Skeletal muscle tissue (tissue), 4 donors: ENCODE measurements around the gene TPRG1. TPM values are rescaled to one million over a fixed set of nuclear protein-coding genes. Genes with fewer than 3 reads are reported as not detected.

ENCODE experiments used
- H3K27ac ChIP-seq: one replicate; pipeline ENCODE4 v1.7.0; 2013; ENCODE audit warnings: mild to moderate bottlenecking, low read depth, low read length, inconsistent platforms
- H3K27me3 ChIP-seq, 3 donors: one replicate each; pipeline ENCODE4 v1.7.0; 2013; ENCODE audit warnings: low read length in 3 of 3; ENCODE audit not compliant: control insufficient read depth in 3 of 3, insufficient read depth in 3 of 3
- H3K36me3 ChIP-seq, 3 donors: one replicate each; pipeline ENCODE4 v1.7.0; 2013; ENCODE audit warnings: low read length in 3 of 3; ENCODE audit not compliant: control insufficient read depth in 3 of 3, insufficient read depth in 3 of 3
- H3K4me1 ChIP-seq, 3 donors: one replicate each; pipeline ENCODE4 v1.7.0; 2013; ENCODE audit warnings: low read length in 3 of 3, mild to moderate bottlenecking in 3 of 3; ENCODE audit not compliant: control insufficient read depth in 3 of 3, insufficient read depth in 3 of 3
- H3K4me3 ChIP-seq, 3 donors: one replicate each; pipeline ENCODE4 v1.7.0; 2013; ENCODE audit warnings: low read length in 3 of 3
- H3K9ac ChIP-seq, 3 donors: one replicate each; pipeline ENCODE4 v1.7.0; 2013; ENCODE audit warnings: low read length in 3 of 3, mild to moderate bottlenecking in 3 of 3, moderate library complexity in 2 of 3, low read depth in 1 of 3
- H3K9me3 ChIP-seq, 3 donors: one replicate each; pipeline ENCODE4 v1.7.0; 2013; ENCODE audit warnings: low read length in 3 of 3; ENCODE audit not compliant: control insufficient read depth in 3 of 3
- total RNA-seq: library from RNA; depleted of rRNA; stranded (reverse); fragments of >200 nt; gene quantifications from one replicate; pipeline ENCODE4 v1.2.3, GENCODE V29; 2014
- donor health status: Osteomylitis.

TPRG1 gene
- total RNA-seq, 1 donor from 2014 or later = 6.8 TPM

DNA sequence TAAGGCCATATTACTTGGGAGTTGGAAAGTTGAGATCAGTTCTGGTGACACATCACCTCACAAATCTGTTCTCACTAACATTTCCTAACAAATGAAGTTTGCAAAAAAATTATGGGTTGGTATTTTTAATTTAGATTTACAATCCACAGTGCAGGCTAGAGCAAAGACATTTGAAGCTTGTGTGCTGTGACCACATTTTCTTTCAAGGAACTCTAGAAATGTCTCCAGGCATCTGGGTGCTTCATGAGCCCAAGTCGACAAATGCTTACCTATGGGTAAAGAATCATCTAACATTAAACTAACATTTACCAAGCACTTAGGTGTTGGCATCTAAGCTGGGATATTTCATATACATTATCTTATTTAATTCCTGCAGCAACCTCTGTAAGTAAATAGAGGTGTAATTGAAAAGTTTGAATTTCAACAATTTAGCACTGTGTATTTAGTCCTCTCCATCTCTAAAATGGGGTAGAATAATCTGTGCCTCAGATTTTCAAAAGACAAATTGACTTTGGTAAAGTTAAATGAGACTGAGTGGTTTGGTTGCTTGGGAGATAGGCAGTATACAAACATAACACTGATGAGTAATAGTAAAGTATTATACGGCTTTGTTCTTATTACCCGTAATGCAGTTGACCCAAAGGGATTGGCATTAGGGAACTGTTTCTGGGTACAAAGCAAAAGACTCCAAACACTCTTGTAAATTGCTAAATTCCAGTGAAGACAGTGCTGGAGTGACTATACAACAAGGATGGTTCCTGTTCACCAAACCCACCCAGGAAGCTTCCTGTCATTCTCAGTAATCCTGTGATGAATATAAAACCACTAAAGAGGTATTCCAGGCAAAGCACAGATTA is 162.5 kb downstream of the TPRG1 start:
- no peak overlapping the region for H3K9ac ChIP-seq
- no peaks in the 10 kb centered on the region for H3K36me3 ChIP-seq
- H3K27me3 ChIP-seq = no peaks in the 10 kb centered on the region
- H3K4me1 ChIP-seq = peaks cover 6 to 12% (median 8%) of the 10 kb centered on the region in 3 donors
- H3K9me3 ChIP-seq = no peaks in the 10 kb centered on the region
- no peak overlapping the region for H3K27ac ChIP-seq
- no peak overlapping the region for H3K4me3 ChIP-seq

DNA sequence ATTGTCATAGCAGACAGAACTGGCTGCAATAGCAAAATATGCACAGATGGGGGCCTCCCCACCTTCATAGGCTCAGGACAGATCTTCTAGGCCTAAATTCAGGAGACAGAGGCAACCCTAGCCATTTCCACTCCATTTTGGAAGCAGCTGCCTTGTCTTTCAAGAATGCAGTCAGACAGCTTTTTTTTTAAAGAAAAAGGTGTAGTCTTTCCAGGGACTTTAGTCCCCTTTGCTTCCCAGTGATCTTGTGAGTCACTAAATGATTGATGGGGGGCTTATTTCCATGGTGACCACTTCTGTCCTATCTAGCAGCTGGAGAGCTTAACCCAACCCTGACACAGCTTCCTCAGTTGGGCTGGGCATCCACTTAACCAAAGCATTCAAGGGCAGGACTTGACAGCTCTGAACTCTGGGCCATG is 165.9 kb downstream of the TPRG1 start:
- no peaks in the 10 kb centered on the region for H3K9me3 ChIP-seq
- H3K27me3 ChIP-seq = no peaks in the 10 kb centered on the region
- peak overlapping the region; percentile 78 for H3K27ac ChIP-seq
- no peak overlapping the region for H3K4me3 ChIP-seq
- peaks cover 6 to 18% (median 13%) of the 10 kb centered on the region in 3 donors for H3K4me1 ChIP-seq
- H3K9ac ChIP-seq = no peak overlapping the region
- H3K36me3 ChIP-seq = no peaks in the 10 kb centered on the region

DNA sequence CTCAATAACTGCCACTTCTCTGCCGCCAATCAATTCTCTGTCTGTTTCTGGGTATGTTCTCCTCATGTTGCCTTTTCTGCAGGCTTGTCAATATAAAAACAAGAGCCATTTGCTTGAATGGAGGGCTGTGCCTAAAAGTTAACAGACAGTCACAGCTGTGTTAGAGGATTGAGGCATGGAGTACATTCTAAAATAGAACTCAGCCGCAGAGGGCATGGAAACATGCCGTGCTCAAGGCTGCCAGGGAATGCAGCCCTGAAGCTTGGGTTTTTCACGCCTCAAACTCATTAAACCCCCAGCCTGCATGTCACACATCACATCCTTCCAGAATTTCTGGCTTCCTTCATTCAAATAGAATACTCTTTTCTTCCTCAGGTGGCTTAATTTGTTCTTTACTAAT is 166.6 kb downstream of the TPRG1 start:
- H3K9ac ChIP-seq = peak overlapping the region in 2 of 3 donors; percentile 23 to 35
- no peak overlapping the region for H3K4me3 ChIP-seq

DNA sequence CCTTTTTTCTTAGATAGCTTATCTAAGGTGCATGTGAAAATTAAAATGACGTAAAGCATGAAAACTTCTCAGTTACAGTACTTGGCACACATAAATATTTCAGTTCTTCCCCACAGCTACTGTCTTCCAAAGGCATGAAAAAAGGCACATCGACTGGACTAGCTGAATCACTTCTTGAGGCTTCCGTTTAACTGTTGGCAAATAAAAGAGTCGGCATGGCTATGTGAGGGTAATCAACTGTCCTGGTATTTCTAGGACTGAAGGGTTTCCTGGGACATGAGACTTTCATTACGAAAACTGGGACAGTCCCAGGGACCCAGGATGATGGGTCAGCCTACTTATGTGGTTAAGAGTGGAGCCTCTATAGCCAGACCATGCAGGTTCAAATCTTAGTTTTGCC is 168.2 kb downstream of the TPRG1 start:
- H3K4me1 ChIP-seq = peaks cover 10 to 26% (median 17%) of the 10 kb centered on the region in 3 donors
- H3K4me3 ChIP-seq = no peak overlapping the region
- H3K27ac ChIP-seq = no peak overlapping the region
- H3K36me3 ChIP-seq = no peaks in the 10 kb centered on the region
- no peak overlapping the region for H3K9ac ChIP-seq
- H3K27me3 ChIP-seq = no peaks in the 10 kb centered on the region
- H3K9me3 ChIP-seq = no peaks in the 10 kb centered on the region

More for the DNA sequence above, 166.6 kb downstream of the TPRG1 start:
- Histone ChIP-seq H3K27me3 (no peaks in the 10 kb centered on the region), H3K9me3 (no peaks in the 10 kb centered on the region), H3K4me1 (peaks cover 10 to 24% (median 17%) of the 10 kb centered on the region in 3 donors), H3K36me3 (no peaks in the 10 kb centered on the region), H3K27ac (peak overlapping the region; percentile 78)

DNA sequence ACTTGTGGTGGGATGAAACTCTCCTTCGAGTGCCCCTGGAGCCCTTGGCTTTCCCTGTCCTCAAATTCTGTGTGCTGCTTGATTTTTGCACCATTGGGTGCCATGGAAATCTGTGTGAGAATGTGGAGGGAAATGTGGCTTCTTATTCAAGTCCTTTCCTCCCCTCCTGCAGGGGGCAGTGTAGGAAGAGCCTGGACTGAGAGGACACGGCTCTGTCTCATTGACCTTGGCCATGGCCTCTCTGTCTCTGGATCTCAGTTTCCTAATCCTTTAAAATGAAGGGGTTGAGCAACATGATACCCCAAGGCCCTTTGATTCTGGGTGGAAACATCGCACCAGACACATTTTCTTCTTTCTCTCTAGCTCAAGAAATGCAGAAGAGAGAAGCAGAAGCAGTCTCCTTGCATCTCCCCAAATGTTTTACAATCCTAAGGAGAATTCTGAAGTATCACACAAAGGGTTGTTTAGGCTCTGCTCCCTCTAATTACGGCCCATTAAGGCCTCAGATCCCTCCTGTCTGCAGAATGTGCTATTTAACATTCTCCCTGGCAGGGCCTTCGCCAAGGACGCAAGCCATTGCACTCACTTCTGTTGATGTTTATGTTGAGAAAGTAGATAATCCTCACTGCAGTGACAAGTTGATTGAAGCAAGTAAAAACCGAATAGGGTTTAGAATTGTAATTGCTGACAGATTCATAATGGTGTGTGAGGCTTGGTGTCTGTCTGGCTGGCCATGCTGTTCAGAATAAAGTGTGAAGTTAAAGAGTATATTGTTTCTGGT is 169.1 kb downstream of the TPRG1 start:
- peaks cover 10 to 26% (median 17%) of the 10 kb centered on the region in 3 donors for H3K4me1 ChIP-seq
- no peaks in the 10 kb centered on the region for H3K9me3 ChIP-seq
- no peak overlapping the region for H3K4me3 ChIP-seq
- H3K36me3 ChIP-seq = no peaks in the 10 kb centered on the region
- H3K9ac ChIP-seq = no peak overlapping the region
- no peak overlapping the region for H3K27ac ChIP-seq
- no peaks in the 10 kb centered on the region for H3K27me3 ChIP-seq

DNA sequence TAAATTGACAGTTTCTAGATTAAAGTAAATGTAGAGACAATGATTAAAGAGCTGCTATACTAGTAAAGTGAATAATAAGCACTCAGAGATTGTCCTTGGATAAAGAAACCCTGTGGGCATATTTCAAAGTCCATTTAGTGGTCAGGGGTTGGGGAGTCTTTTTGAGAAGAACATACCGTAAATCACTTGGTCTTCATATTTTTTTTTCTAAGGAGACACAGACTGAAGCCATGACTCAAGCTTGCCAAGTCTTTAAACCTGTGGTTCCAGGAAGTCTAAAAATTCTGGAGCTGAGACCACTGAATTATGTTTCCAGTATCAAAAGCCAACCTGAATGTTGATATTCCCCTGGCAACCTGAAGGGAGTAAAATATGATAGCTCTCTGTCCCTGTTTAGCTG is 171.0 kb downstream of the TPRG1 start:
- no peaks in the 10 kb centered on the region for H3K36me3 ChIP-seq
- peak overlapping the region in 1 of 3 donors; percentile 5 for H3K9ac ChIP-seq
- peak overlapping the region; percentile 17 for H3K27ac ChIP-seq
- H3K4me3 ChIP-seq = no peak overlapping the region
- no peaks in the 10 kb centered on the region for H3K9me3 ChIP-seq
- peaks cover 8 to 23% (median 16%) of the 10 kb centered on the region in 3 donors for H3K4me1 ChIP-seq
- H3K27me3 ChIP-seq = no peaks in the 10 kb centered on the region

DNA sequence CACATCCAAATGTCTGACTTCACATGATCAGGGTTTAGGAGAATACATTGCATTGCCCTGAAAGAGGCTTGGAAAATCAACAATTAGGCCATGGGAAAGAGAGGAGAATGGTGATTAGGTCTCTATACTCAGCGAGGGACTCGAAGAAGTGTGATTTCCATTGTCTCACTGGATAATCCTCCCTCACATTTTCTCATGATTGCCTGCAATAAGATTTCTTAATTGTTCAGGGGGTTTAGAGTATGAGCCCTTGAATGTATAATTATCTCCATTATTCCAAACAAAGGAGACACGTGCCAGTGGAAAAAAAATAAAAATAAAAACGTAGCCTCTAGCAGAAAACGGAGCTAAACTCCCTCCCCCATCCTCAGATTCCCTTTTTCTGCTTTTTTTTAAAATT is 173.2 kb downstream of the TPRG1 start:
- H3K27ac ChIP-seq = no peak overlapping the region
- no peak overlapping the region for H3K9ac ChIP-seq
- no peaks in the 10 kb centered on the region for H3K27me3 ChIP-seq
- H3K4me1 ChIP-seq = peaks cover 3 to 19% (median 5%) of the 10 kb centered on the region in 3 donors
- H3K4me3 ChIP-seq = no peak overlapping the region
- no peaks in the 10 kb centered on the region for H3K36me3 ChIP-seq
- no peaks in the 10 kb centered on the region for H3K9me3 ChIP-seq

DNA sequence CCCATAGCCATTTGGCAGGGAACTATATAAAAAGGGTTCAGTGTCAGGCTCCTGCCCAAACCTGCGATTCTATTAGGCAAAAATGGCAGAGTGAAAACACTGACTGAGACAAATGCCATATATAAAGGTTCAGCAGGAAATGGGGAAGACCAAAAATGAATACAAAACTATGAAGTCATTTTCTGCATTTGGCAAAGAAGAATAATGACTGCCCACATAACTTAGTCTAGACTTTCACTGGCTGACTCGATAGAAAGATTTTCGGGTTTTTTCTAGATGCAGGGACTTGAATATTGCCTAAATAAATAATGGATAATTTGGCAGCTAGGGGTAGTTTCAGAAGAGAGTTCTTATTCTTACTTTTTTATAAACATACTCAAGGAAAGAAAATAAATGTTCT is 178.0 kb downstream of the TPRG1 start:
- Histone ChIP-seq H3K27me3 (no peaks in the 10 kb centered on the region), H3K36me3 (no peaks in the 10 kb centered on the region), H3K27ac (no peak overlapping the region)

DNA sequence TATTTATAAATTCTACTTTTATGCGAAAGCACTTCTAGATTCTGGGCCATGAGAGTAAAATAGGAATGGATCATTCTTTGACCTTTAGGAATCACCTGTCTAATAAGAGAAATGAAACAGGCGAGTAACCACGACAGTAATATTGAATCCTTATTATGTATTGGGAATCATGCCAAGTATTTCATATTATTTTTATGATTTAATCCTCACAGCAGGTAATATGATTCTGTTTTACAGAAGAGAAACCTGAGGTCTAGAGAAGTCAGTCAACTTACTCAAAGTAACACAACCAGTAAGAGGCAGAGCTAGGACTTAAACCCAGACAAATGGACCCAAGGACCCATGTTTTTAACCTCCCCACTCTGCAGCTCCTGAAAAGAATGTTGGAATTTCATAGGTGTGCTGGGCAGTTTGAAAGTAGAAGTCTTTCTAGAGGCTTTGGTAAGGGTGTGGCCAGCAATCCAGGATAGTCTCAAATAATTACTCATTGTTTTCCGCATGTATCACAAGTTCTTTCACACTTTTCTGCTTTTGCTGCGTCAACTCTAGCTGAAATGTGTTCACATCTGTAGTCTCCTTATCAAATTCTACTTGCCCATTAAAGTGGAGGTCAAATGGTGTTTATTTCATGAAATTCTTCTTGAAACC is 181.7 kb downstream of the TPRG1 start:
- H3K9ac ChIP-seq = no peak overlapping the region
- H3K9me3 ChIP-seq = no peaks in the 10 kb centered on the region
- H3K27ac ChIP-seq = no peak overlapping the region
- no peaks in the 10 kb centered on the region for H3K27me3 ChIP-seq
- H3K4me1 ChIP-seq = peaks cover 10 to 26% (median 15%) of the 10 kb centered on the region in 3 donors
- H3K4me3 ChIP-seq = no peak overlapping the region
- H3K36me3 ChIP-seq = no peaks in the 10 kb centered on the region

More for the DNA sequence above, 178.0 kb downstream of the TPRG1 start:
- Histone ChIP-seq H3K9ac (no peak overlapping the region), H3K9me3 (no peaks in the 10 kb centered on the region), H3K4me1 (peaks cover 0 to 14% (median 5%) of the 10 kb centered on the region in 3 donors), H3K4me3 (no peak overlapping the region)
